ENCODE results near the gene WDR5B. TPM values are rescaled to one million over a fixed set of nuclear protein-coding genes. Genes with fewer than 3 reads are reported as not detected.

WDR5B gene
- total RNA-seq: 5.1 TPM
- long read RNA-seq, transcript WDR5B-201 (1 exons, 3,720 nt): major isoform, 17 of 17 reads
- long read RNA-seq, partial matches to known transcripts: 0 of 17 reads
- long read RNA-seq, other reads (novel, unspliced or antisense): 0 of 17 reads

GRCh38 chr3:122415762-122416654, at the start of gene WDR5B:
Gene WDR5B, minus strand, starts transcription at chr3:122416062. Its CDS starts 534 bp downstream, at chr3:122415528.
- H3K4me1 ChIP-seq: peaks cover 9% of the 10 kb centered on the region
- no peaks in the 10 kb centered on the region for H3K27me3 ChIP-seq
- ATAC-seq (peak; percentile 97), DNase-seq (peak; percentile 98)
- peak within 1 kb of the TSS; percentile 75 for H3K4me3 ChIP-seq
- peak within 1 kb of the TSS; percentile 92 for H3K27ac ChIP-seq
- intact Hi-C loops (cut with DNase I): no loop called here
- H3K36me3 ChIP-seq: peaks cover 4% of the 10 kb centered on the region
- no peak for TF ChIP-seq CTCF (IDR thresholded peaks at IDR 0.05)
- no peaks in the 10 kb centered on the region for H3K9me3 ChIP-seq

GRCh38 chr3:122464659-122465058, 48.8 kb upstream of the WDR5B start:
- Histone ChIP-seq H3K9me3 (no peaks in the 10 kb centered on the region), H3K4me3 (no peak overlapping the region), H3K27me3 (no peaks in the 10 kb centered on the region), H3K36me3 (peaks cover 58% of the 10 kb centered on the region), H3K4me1 (peaks cover 4% of the 10 kb centered on the region), H3K27ac (no peak overlapping the region)
- ATAC-seq (no peak), DNase-seq (no peak)
- intact Hi-C loops (cut with DNase I): no loop called here
- no peak for TF ChIP-seq CTCF (IDR thresholded peaks at IDR 0.05)

GRCh38 chr3:122462406-122462805, 46.5 kb upstream of the WDR5B start:
- Histone ChIP-seq H3K4me1 (no peaks in the 10 kb centered on the region), H3K4me3 (no peak overlapping the region), H3K36me3 (peaks cover 81% of the 10 kb centered on the region), H3K27me3 (no peaks in the 10 kb centered on the region), H3K27ac (no peak overlapping the region), H3K9me3 (no peaks in the 10 kb centered on the region)
- intact Hi-C loops (cut with DNase I): no loop called here
- no peak for TF ChIP-seq CTCF (IDR thresholded peaks at IDR 0.05)
- DNase-seq (no peak), ATAC-seq (no peak)

- Histone ChIP-seq H3K4me3 (no peak overlapping the region), H3K9me3 (no peaks in the 10 kb centered on the region), H3K4me1 (no peaks in the 10 kb centered on the region), H3K27me3 (no peaks in the 10 kb centered on the region), H3K36me3 (peaks cover 82% of the 10 kb centered on the region), H3K27ac (no peak overlapping the region)
- no peak for DNase-seq
- ATAC-seq: no peak
- TF ChIP-seq CTCF (IDR thresholded peaks at IDR 0.05): no peak
- intact Hi-C loops (cut with DNase I): no loop called here
Measured at GRCh38 chr3:122461806-122462205, 45.9 kb upstream of the WDR5B start.

GRCh38 chr3:122458992-122459391, 43.1 kb upstream of the WDR5B start:
- intact Hi-C loops (cut with DNase I): no loop called here
- peak; percentile 40 for TF ChIP-seq CTCF (IDR thresholded peaks at IDR 0.05)
- H3K27ac ChIP-seq: no peak overlapping the region
- no peaks in the 10 kb centered on the region for H3K27me3 ChIP-seq
- ATAC-seq: peak; percentile 34
- no peaks in the 10 kb centered on the region for H3K9me3 ChIP-seq
- no peak overlapping the region for H3K4me3 ChIP-seq
- H3K4me1 ChIP-seq: no peaks in the 10 kb centered on the region
- no peak for DNase-seq
- peaks cover 96% of the 10 kb centered on the region for H3K36me3 ChIP-seq
